ENCODE measurements around the gene CCBE1. TPM values are rescaled to one million over a fixed set of nuclear protein-coding genes. Genes with fewer than 3 reads are reported as not detected.

Gene CCBE1
- polyA plus RNA-seq, 1 of the 3 experiments (the other 2 are of a cell fraction) = 5.0 TPM

GRCh38 chr18:59561612-59562011 lies 135.6 kb downstream of the CCBE1 start:
- Histone ChIP-seq H3F3A (replicated peaks; ENCODE audit: insufficient read depth) (no peaks in the 10 kb centered on the region), H3K27ac (ENCODE audit: low read depth in 2 of 2, low read length in 1 of 2) (no peak overlapping the region), H3K4me1 (ENCODE audit: control insufficient read depth in 1 of 2, insufficient read depth in 2 of 2, low read depth in 1 of 2, low read length in 1 of 2) (peaks cover 0 to 19% of the 10 kb centered on the region in 2 experiments; a peak in 2 of 4 replicates), H4K20me1 (ENCODE audit: insufficient read depth) (no peaks in the 10 kb centered on the region), H3K27me3 (ENCODE audit: insufficient read depth) (no peaks in the 10 kb centered on the region), H3K4me3 (ENCODE audit: low read depth in 2 of 2, low read length in 1 of 2) (no peak overlapping the region), H3K4me2 (no peak overlapping the region), H3K79me2 (ENCODE audit: insufficient read depth) (no peaks in the 10 kb centered on the region), H3K9ac (no peak overlapping the region), H3K9me2 (no peaks in the 10 kb centered on the region), H3K36me3 (replicated peaks in 1 of 2; ENCODE audit: control insufficient read depth in 1 of 2, insufficient read depth in 2 of 2, low read length in 1 of 2) (no peaks in the 10 kb centered on the region), H2AFZ (ENCODE audit: low read depth) (no peak overlapping the region), H3K9me3 (no peaks in the 10 kb centered on the region)
- no peak for TF ChIP-seq NFIC (IDR thresholded peaks at IDR 0.05; ENCODE audit: borderline replicate concordance)
- TF ChIP-seq RXRA (IDR thresholded peaks at IDR 0.05; ENCODE audit: borderline replicate concordance, low read depth) = no peak
- TF ChIP-seq RCOR1 (IDR thresholded peaks at IDR 0.05; ENCODE audit: low read length) = no peak
- no peak for TF ChIP-seq TCF12 (IDR thresholded peaks at IDR 0.05)
- TF ChIP-seq, protein P1, sequence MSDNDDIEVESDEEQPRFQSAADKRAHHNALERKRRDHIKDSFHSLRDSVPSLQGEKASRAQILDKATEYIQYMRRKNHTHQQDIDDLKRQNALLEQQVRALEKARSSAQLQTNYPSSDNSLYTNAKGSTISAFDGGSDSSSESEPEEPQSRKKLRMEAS (IDR thresholded peaks at IDR 0.05; ENCODE audit: low read depth) = no peak
- TF ChIP-seq, protein P2, sequence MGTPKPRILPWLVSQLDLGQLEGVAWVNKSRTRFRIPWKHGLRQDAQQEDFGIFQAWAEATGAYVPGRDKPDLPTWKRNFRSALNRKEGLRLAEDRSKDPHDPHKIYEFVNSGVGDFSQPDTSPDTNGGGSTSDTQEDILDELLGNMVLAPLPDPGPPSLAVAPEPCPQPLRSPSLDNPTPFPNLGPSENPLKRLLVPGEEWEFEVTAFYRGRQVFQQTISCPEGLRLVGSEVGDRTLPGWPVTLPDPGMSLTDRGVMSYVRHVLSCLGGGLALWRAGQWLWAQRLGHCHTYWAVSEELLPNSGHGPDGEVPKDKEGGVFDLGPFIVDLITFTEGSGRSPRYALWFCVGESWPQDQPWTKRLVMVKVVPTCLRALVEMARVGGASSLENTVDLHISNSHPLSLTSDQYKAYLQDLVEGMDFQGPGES (IDR thresholded peaks at IDR 0.05; ENCODE audit: low read depth, low read length) = no peak
- TF ChIP-seq POLR2AphosphoS5 (IDR thresholded peaks at IDR 0.05; ENCODE audit: low read depth, low read length) = no peak
- TF ChIP-seq GATA2 (CRISPR knock-in tag; IDR thresholded peaks at IDR 0.05) = no peak
- TF ChIP-seq SMC3 (IDR thresholded peaks at IDR 0.05; ENCODE audit: low read depth, low read length) = no peak
- TF ChIP-seq RAD21 (IDR thresholded peaks at IDR 0.05; ENCODE audit: low read length) = no peak
- TF ChIP-seq EZH2phosphoT487 (IDR thresholded peaks at IDR 0.05; ENCODE audit: borderline replicate concordance, low read depth) = no peak
- TF ChIP-seq, protein P3, sequence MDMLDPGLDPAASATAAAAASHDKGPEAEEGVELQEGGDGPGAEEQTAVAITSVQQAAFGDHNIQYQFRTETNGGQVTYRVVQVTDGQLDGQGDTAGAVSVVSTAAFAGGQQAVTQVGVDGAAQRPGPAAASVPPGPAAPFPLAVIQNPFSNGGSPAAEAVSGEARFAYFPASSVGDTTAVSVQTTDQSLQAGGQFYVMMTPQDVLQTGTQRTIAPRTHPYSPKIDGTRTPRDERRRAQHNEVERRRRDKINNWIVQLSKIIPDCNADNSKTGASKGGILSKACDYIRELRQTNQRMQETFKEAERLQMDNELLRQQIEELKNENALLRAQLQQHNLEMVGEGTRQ (IDR thresholded peaks at IDR 0.05; ENCODE audit: borderline replicate concordance, low read depth, low read length) = no peak
- no peak for TF ChIP-seq FOSL2 (IDR thresholded peaks at IDR 0.05; ENCODE audit: borderline replicate concordance, low read depth)
- TF ChIP-seq JUND (IDR thresholded peaks at IDR 0.05) = no peak
- no peak for DNase-seq
- CTCF ChIA-PET = interaction anchor here (0.7 to 2.2 kb wide), 3 partner anchors 36 to 262 kb away, joined by 4 to 10 read pairs (median 4); no protein-coding TSS in a partner anchor
- WGBS (ENCODE audit: low lambda C conversion rate) = 89% methylated on average over 5 of the region's 5 CpGs
- POLR2A ChIA-PET = no interaction called here

GRCh38 chr18:59560556-59560955 lies 136.7 kb downstream of the CCBE1 start:
- TF ChIP-seq POLR2AphosphoS5 (IDR thresholded peaks at IDR 0.05; ENCODE audit: low read depth, low read length) = no peak
- no peak for TF ChIP-seq GATA2 (CRISPR knock-in tag; IDR thresholded peaks at IDR 0.05)
- TF ChIP-seq RFX5 (IDR thresholded peaks at IDR 0.05; ENCODE audit: low read length) = no peak
- TF ChIP-seq FOXJ3 (CRISPR knock-in tag; IDR thresholded peaks at IDR 0.05) = no peak
- no peak for TF ChIP-seq RXRA (IDR thresholded peaks at IDR 0.05; ENCODE audit: borderline replicate concordance, low read depth)
- no peak for TF ChIP-seq SMC3 (IDR thresholded peaks at IDR 0.05; ENCODE audit: low read depth, low read length)
- no peak for TF ChIP-seq JUND (IDR thresholded peaks at IDR 0.05)
- no peaks in the 10 kb centered on the region for H4K20me1 ChIP-seq (ENCODE audit: insufficient read depth)
- 70% methylated on average over 7 of the region's 7 CpGs for WGBS (ENCODE audit: low lambda C conversion rate)

More at GRCh38 chr18:59560556-59560955, 136.7 kb downstream of the CCBE1 start:
- H3K4me2 ChIP-seq = no peak overlapping the region
- ChIA-PET CTCF (interaction anchor here (1.5 kb wide), 1 partner anchor 101 kb away, joined by 4 read pairs; no protein-coding TSS in a partner anchor), POLR2A (no interaction called here)
- H3K27ac ChIP-seq (ENCODE audit: low read depth in 2 of 2, low read length in 1 of 2) = no peak overlapping the region
- no peaks in the 10 kb centered on the region for H3K36me3 ChIP-seq (replicated peaks in 1 of 2; ENCODE audit: control insufficient read depth in 1 of 2, insufficient read depth in 2 of 2, low read length in 1 of 2)
- no peak overlapping the region for H3K4me3 ChIP-seq (ENCODE audit: low read depth in 2 of 2, low read length in 1 of 2)
- H3K9me3 ChIP-seq = no peaks in the 10 kb centered on the region
- H3K27me3 ChIP-seq (ENCODE audit: insufficient read depth) = no peaks in the 10 kb centered on the region
- H3K9ac ChIP-seq = no peak overlapping the region
- no peak for DNase-seq
- H3K79me2 ChIP-seq (ENCODE audit: insufficient read depth) = no peaks in the 10 kb centered on the region
- H3K4me1 ChIP-seq (ENCODE audit: control insufficient read depth in 1 of 2, insufficient read depth in 2 of 2, low read depth in 1 of 2, low read length in 1 of 2) = peaks cover 0 to 29% of the 10 kb centered on the region in 2 experiments; a peak in 2 of 4 replicates
- no peaks in the 10 kb centered on the region for H3F3A ChIP-seq (replicated peaks; ENCODE audit: insufficient read depth)
- H2AFZ ChIP-seq (ENCODE audit: low read depth) = no peak overlapping the region
- H3K9me2 ChIP-seq = no peaks in the 10 kb centered on the region
